M059J (cell line): ENCODE data around the gene MAN2A1. TPM values are rescaled to one million over a fixed set of nuclear protein-coding genes. Genes with fewer than 3 reads are reported as not detected.

ENCODE experiments used
- DNase-seq: peaks from one replicate; pipeline ENCODE4 v3.0.0-alpha.2; 2012; ENCODE audit warnings: low read depth
- total RNA-seq: library from RNA; depleted of rRNA; stranded (reverse); fragments of >200 nt; shearing (Covaris generic); gene quantifications from 2 replicates; pipeline ENCODE4 v1.2.3, GENCODE V29; 2014

The MAN2A1 gene
- total RNA-seq, 1 experiment from 2014 or later = 31.0 TPM

- no peak for DNase-seq
Observed at GRCh38 chr5:109681763-109682162, 8.0 kb upstream of the MAN2A1 start.

- DNase-seq = peak; percentile 28
Observed at GRCh38 chr5:109682383-109682782, 7.3 kb upstream of the MAN2A1 start.

- no peak for DNase-seq
Observed at GRCh38 chr5:109685916-109686315, 3.8 kb upstream of the MAN2A1 start.

- DNase-seq = no peak
Observed at GRCh38 chr5:109688630-109688969, 1.1 kb upstream of the MAN2A1 start.

GRCh38 chr5:109688970-109689739, 572 bp upstream of the MAN2A1 start:
- DNase-seq = peak; percentile 86

GRCh38 chr5:109690242-109690974, 681 bp downstream of the MAN2A1 start:
- peak; percentile 52 for DNase-seq

GRCh38 chr5:109690975-109691574, 1.3 kb downstream of the MAN2A1 start:
- DNase-seq = peak; percentile 76

GRCh38 chr5:109691996-109692395, 2.3 kb downstream of the MAN2A1 start:
- DNase-seq = no peak

- no peak for DNase-seq
Observed at GRCh38 chr5:109692852-109693251, 3.1 kb downstream of the MAN2A1 start.

GRCh38 chr5:109693535-109694400, 4.0 kb downstream of the MAN2A1 start:
- DNase-seq = no peak

GRCh38 chr5:109694451-109694891, 4.7 kb downstream of the MAN2A1 start:
- peak; percentile 50 for DNase-seq

GRCh38 chr5:109695005-109695926, 5.5 kb downstream of the MAN2A1 start:
- DNase-seq = no peak

- no peak for DNase-seq
Observed at GRCh38 chr5:109697339-109697738, 7.6 kb downstream of the MAN2A1 start.

GRCh38 chr5:109700516-109701153, 10.9 kb downstream of the MAN2A1 start:
- no peak for DNase-seq

- DNase-seq = no peak
Observed at GRCh38 chr5:109701252-109701651, 11.5 kb downstream of the MAN2A1 start.

GRCh38 chr5:109701792-109702191, 12.1 kb downstream of the MAN2A1 start:
- DNase-seq = no peak

GRCh38 chr5:109703166-109703565, 13.4 kb downstream of the MAN2A1 start:
- no peak for DNase-seq

- DNase-seq = no peak
Observed at GRCh38 chr5:109703829-109704228, 14.1 kb downstream of the MAN2A1 start.

- DNase-seq = no peak
Observed at GRCh38 chr5:109704282-109704952, 14.7 kb downstream of the MAN2A1 start.

- no peak for DNase-seq
Observed at GRCh38 chr5:109705596-109705995, 15.9 kb downstream of the MAN2A1 start.
